HCT116 (cell line): ENCODE results near the gene LAMC2. TPM values are rescaled to one million over a fixed set of nuclear protein-coding genes. Genes with fewer than 3 reads are reported as not detected.

ENCODE experiments used
- ATAC-seq: fragments of 200-7000 bp; cut with Tn5 transposase; 2 replicates; pipeline ENCODE4 v1.9.1; 2020; ENCODE audit warnings: mild to moderate bottlenecking, moderate library complexity
- BruUV-seq: library from RNA; stranded (reverse); fragments of 400-500 nt; replicated peaks from 2 replicates; lab custom pipeline; 2021; lab: Mats Ljungman, UMichigan
- CTCF ChIA-PET: fragments of 300-600 bp; sonication (Branson Sonifier 250); formaldehyde crosslinking; loops from one replicate; lab custom pipeline; 2021; ENCODE audit warnings: antibody characterized with exemption; lab: Charles Lee
- POLR2A ChIA-PET: fragments of 300-600, 350-600 bp; sonication (Branson Sonifier 250); formaldehyde crosslinking; loops from one replicate; lab custom pipeline; 2021; ENCODE audit warnings: antibody characterized with exemption; lab: Charles Lee
- RAD21 ChIA-PET, 2 experiments: fragments of 300-600 bp; sonication (Branson Sonifier 250); formaldehyde crosslinking; loops; one replicate each; lab custom pipeline; 2023; ENCODE audit warnings: low total read pairs in 2 of 2; ENCODE audit not compliant: uncharacterized antibody in 2 of 2, unreplicated experiment in 2 of 2, low non-redundant PET in 1 of 2; lab: Charles Lee
- DNase-seq: peaks from one replicate; pipeline ENCODE4 v3.0.0-alpha.2; 2010; ENCODE audit warnings: low read depth, low spot score
- H2AFZ ChIP-seq: fragments of 200-600 bp; shearing (Covaris generic), sonication (generic); 2 replicates; pipeline ENCODE4 v1.6.1; 2017; ENCODE audit warnings: low read depth, mixed run types, mixed read lengths, antibody characterized with exemption, low read length; ENCODE audit not compliant: poor library complexity, severe bottlenecking
- H3K27ac ChIP-seq: 2 replicates; pipeline ENCODE4 v1.5.1; 2012; ENCODE audit warnings: low read depth, low read length
- H3K27me3 ChIP-seq: fragments of 200-600 bp; sonication (generic); 2 replicates; pipeline ENCODE4 v1.6.1; 2016; ENCODE audit warnings: mixed run types, low read length, mixed read lengths; ENCODE audit not compliant: insufficient read depth
- H3K36me3 ChIP-seq, 2 experiments: fragments of 200-500 bp in 1 of 2; fragments of 200-600 bp in 1 of 2; sonication (Bioruptor generic) in 1 of 2; sonication (generic) in 1 of 2; 2 replicates each; pipeline versions ENCODE4 v1.5.1 to v1.6.1; 2014 to 2016; ENCODE audit warnings: low read length in 2 of 2, inconsistent platforms in 1 of 2, mixed read lengths in 1 of 2, mixed run types in 1 of 2; ENCODE audit not compliant: insufficient read depth in 2 of 2, control insufficient read depth in 1 of 2
- H3K4me1 ChIP-seq, 2 experiments: fragments of 200-600 bp in 1 of 2; sonication (generic) in 1 of 2; 2 replicates each; pipeline versions ENCODE4 v1.5.1 to v1.6.1; 2012 to 2017; ENCODE audit warnings: low read length in 2 of 2, inconsistent platforms in 1 of 2, mild to moderate bottlenecking in 1 of 2, mixed read lengths in 1 of 2, mixed run types in 1 of 2, moderate library complexity in 1 of 2; ENCODE audit not compliant: insufficient read depth in 2 of 2, control insufficient read depth in 1 of 2
- H3K4me2 ChIP-seq: fragments of 200-600 bp; sonication (generic); 2 replicates; pipeline ENCODE4 v1.6.1; 2017; ENCODE audit warnings: mixed run types, low read length, mixed read lengths
- H3K4me3 ChIP-seq, 2 experiments: fragments of 200-600 bp in 1 of 2; sonication (generic) in 1 of 2; replicated peaks in 1 of 2; 2 replicates each; pipeline ENCODE4 v1.5.1; 2011 to 2016; ENCODE audit warnings: low read length in 2 of 2, control low read depth in 1 of 2, low read depth in 1 of 2, mild to moderate bottlenecking in 1 of 2, mixed read lengths in 1 of 2, mixed run types in 1 of 2
- H3K79me2 ChIP-seq: fragments of 200-600 bp; sonication (generic); 2 replicates; pipeline ENCODE4 v1.6.1; 2017; ENCODE audit warnings: mild to moderate bottlenecking, mixed run types, low read length, moderate library complexity, mixed read lengths; ENCODE audit not compliant: insufficient read depth
- H3K9ac ChIP-seq: fragments of 200-600 bp; sonication (generic); 2 replicates; pipeline ENCODE4 v1.6.1; 2016; ENCODE audit warnings: low read length, mixed read lengths
- H3K9me2 ChIP-seq: fragments of 200-600 bp; sonication (generic), shearing (Covaris generic); 2 replicates; pipeline ENCODE4 v1.6.1; 2017; ENCODE audit warnings: mixed run types, mild to moderate bottlenecking, moderate library complexity; ENCODE audit not compliant: insufficient read depth
- H3K9me3 ChIP-seq, 2 experiments: fragments of 200-500 bp in 1 of 2; fragments of 200-600 bp in 1 of 2; sonication (Bioruptor generic) in 1 of 2; sonication (generic) in 1 of 2; 2 replicates each; pipeline ENCODE4 v1.6.1; 2014 to 2017; ENCODE audit warnings: low read length in 2 of 2, mixed read lengths in 2 of 2, inconsistent platforms in 1 of 2, low read depth in 1 of 2, mild to moderate bottlenecking in 1 of 2, mixed run types in 1 of 2, moderate library complexity in 1 of 2; ENCODE audit not compliant: control insufficient read depth in 1 of 2, insufficient read depth in 1 of 2
- H4K20me1 ChIP-seq: fragments of 200-600 bp; sonication (generic), shearing (Covaris generic); 2 replicates; pipeline ENCODE4 v1.6.1; 2017; ENCODE audit warnings: mixed run types, mild to moderate bottlenecking, moderate library complexity; ENCODE audit not compliant: insufficient read depth
- ATF3 ChIP-seq: IDR thresholded peaks from 2 replicates; pipeline ENCODE4 v1.6.1; 2012
- CBX3 ChIP-seq: IDR thresholded peaks from 2 replicates; pipeline ENCODE4 v1.6.1; 2012; ENCODE audit warnings: low read depth
- CEBPB ChIP-seq: IDR thresholded peaks from 2 replicates; pipeline ENCODE4 v1.6.1; 2012; ENCODE audit warnings: low read depth
- CTCF ChIP-seq, 3 experiments: fragments of 200-600 bp in 1 of 3; sonication (generic) in 1 of 3; IDR thresholded peaks in 2 of 3; conservative IDR thresholded peaks in 1 of 3; 2 replicates each; pipeline ENCODE4 v1.5.1; 2012 to 2017; ENCODE audit warnings: low read depth in 2 of 3, low read length in 2 of 3, antibody characterized with exemption in 1 of 3, borderline replicate concordance in 1 of 3, control low read depth in 1 of 3, mild to moderate bottlenecking in 1 of 3, mixed read lengths in 1 of 3, mixed run types in 1 of 3, moderate library complexity in 1 of 3; ENCODE audit not compliant: insufficient read depth in 1 of 3
- EGR1 ChIP-seq: IDR thresholded peaks from 2 replicates; pipeline ENCODE4 v1.6.1; 2012; ENCODE audit warnings: low read depth
- ELF1 ChIP-seq: IDR thresholded peaks from 2 replicates; pipeline ENCODE4 v1.6.1; 2012; ENCODE audit warnings: low read depth, borderline replicate concordance
- EZH2 ChIP-seq: fragments of 200-600 bp; sonication (generic); IDR thresholded peaks from 2 replicates; pipeline ENCODE4 v1.6.1; 2017; ENCODE audit warnings: antibody characterized with exemption, mixed run types
- EZH2phosphoT487 ChIP-seq: fragments of 200-600 bp; IDR thresholded peaks from 2 replicates; pipeline ENCODE4 v1.6.1; 2018; ENCODE audit warnings: antibody characterized with exemption, borderline replicate concordance
- JUND ChIP-seq: IDR thresholded peaks from 2 replicates; pipeline ENCODE4 v1.6.1; 2012
- MAX ChIP-seq: IDR thresholded peaks from 2 replicates; pipeline ENCODE4 v1.6.1; 2012
- POLR2A ChIP-seq: IDR thresholded peaks from 2 replicates; pipeline ENCODE4 v1.7.0; 2011; ENCODE audit warnings: borderline replicate concordance; ENCODE audit not compliant: insufficient read depth, insufficient read length; ENCODE audit errors: extremely low read depth
- RAD21 ChIP-seq: IDR thresholded peaks from 2 replicates; pipeline ENCODE4 v1.6.1; 2012; ENCODE audit warnings: low read depth, mild to moderate bottlenecking
- REST ChIP-seq: IDR thresholded peaks from 2 replicates; pipeline ENCODE4 v1.6.1; 2012; ENCODE audit warnings: low read depth
- SIN3A ChIP-seq: IDR thresholded peaks from 2 replicates; pipeline ENCODE4 v1.6.1; 2012; ENCODE audit warnings: low read depth
- SP1 ChIP-seq: IDR thresholded peaks from 2 replicates; pipeline ENCODE4 v1.6.1; 2012; ENCODE audit warnings: low read depth
- SRF ChIP-seq: IDR thresholded peaks from 2 replicates; pipeline ENCODE4 v1.6.1; 2012; ENCODE audit warnings: low read depth
- TCF7L2 ChIP-seq: IDR thresholded peaks from 2 replicates; pipeline ENCODE4 v1.7.0; 2011; ENCODE audit warnings: borderline replicate concordance, inconsistent platforms; ENCODE audit not compliant: insufficient read depth, insufficient read length; ENCODE audit errors: extremely low read depth
- YY1 ChIP-seq: IDR thresholded peaks from 2 replicates; pipeline ENCODE4 v1.6.1; 2011; ENCODE audit warnings: low read length, low read depth, moderate library complexity, mild to moderate bottlenecking; ENCODE audit not compliant: insufficient replicate concordance; ENCODE audit errors: extremely low read depth
- ZBTB33 ChIP-seq: IDR thresholded peaks from 2 replicates; pipeline ENCODE4 v1.6.1; 2011; ENCODE audit warnings: mild to moderate bottlenecking, low read length, moderate library complexity; ENCODE audit not compliant: insufficient replicate concordance; ENCODE audit errors: extremely low read depth
- ZFX ChIP-seq: fragments of 450-650 bp; IDR thresholded peaks from 2 replicates; pipeline ENCODE4 v1.6.1; 2017
- ZNF274 ChIP-seq: fragments of 200-500 bp; sonication (Bioruptor generic); IDR thresholded peaks from 2 replicates; pipeline ENCODE4 v1.6.1; 2014; ENCODE audit warnings: mild to moderate bottlenecking, low read depth, low read length, inconsistent platforms
- intact Hi-C: fragments of 100-400 bp; cut with micrococcal nuclease; formaldehyde crosslinking; loops from 2 replicates; pipeline ENCODE4 v1.10.0; 2022
- total RNA-seq: library from RNA; stranded (reverse); gene quantifications from one replicate; pipeline ENCODE4 v1.2.1, GENCODE V29; 2021; ENCODE audit not compliant: unreplicated experiment

The LAMC2 gene
- total RNA-seq, 1 experiment from 2014 or later, result 22.2 TPM

- H3K4me1 ChIP-seq, result peaks cover 33 to 64% of the 10 kb centered on the region in 2 experiments
- TF ChIP-seq EZH2, result no peak
- no peak for TF ChIP-seq ZNF274
- no peak for TF ChIP-seq POLR2A
- peak; percentile 88 for TF ChIP-seq JUND
- no peak for TF ChIP-seq ZFX
- TF ChIP-seq TCF7L2, result no peak
- peak; percentile 76 for TF ChIP-seq YY1
- TF ChIP-seq EGR1, result peak; percentile 41; the same call in 1 of the 2 replicates
- peak; percentile 39; the same call in 1 of the 2 replicates for TF ChIP-seq CEBPB
- TF ChIP-seq REST, result no peak
- no peak for TF ChIP-seq EZH2phosphoT487
- TF ChIP-seq CBX3, result peak; percentile 98
- no peak for TF ChIP-seq ELF1
- peak; percentile 95 for TF ChIP-seq MAX
- no peak for TF ChIP-seq ATF3
- no peak for TF ChIP-seq SIN3A
- TF ChIP-seq SRF, result no peak
- TF ChIP-seq SP1, result peak; percentile 99
- peak; percentile 40 for TF ChIP-seq RAD21
- peak; percentile 58 for TF ChIP-seq ZBTB33
- TF ChIP-seq CTCF (IDR thresholded peaks at IDR 0.05 in 2 of 3, conservative IDR thresholded peaks at IDR 0.05 in 1 of 3; ENCODE audit: borderline replicate concordance in 1 of 3, insufficient read depth in 1 of 3, low read depth in 2 of 3, low read length in 2 of 3), result no peak
These were observed 26.1 kb upstream of the LAMC2 start for GRCh38 chr1:183159960-183160359.

More at GRCh38 chr1:183159960-183160359, 26.1 kb upstream of the LAMC2 start:
- 0 out of 4 replicates have a peak overlapping the region, but pooled peaks of 1 of the 2 experiments have one; percentile 7 for H3K4me3 ChIP-seq
- H3K9me3 ChIP-seq, result no peaks in the 10 kb centered on the region
- DNase-seq, result peak; percentile 95
- CTCF ChIA-PET, result interaction anchor here (0.7 kb wide), 1 partner anchor 197 kb away, joined by 3 read pairs; no protein-coding TSS in a partner anchor
- peak overlapping the region; percentile 12; the same call in 1 of the 2 replicates for H3K27ac ChIP-seq
- peak overlapping the region; percentile 43 for H3K9ac ChIP-seq
- no TSS peak for BruUV-seq
- ATAC-seq, result peak; percentile 90
- H3K4me2 ChIP-seq, result peak overlapping the region; percentile 56
- no peaks in the 10 kb centered on the region for H4K20me1 ChIP-seq
- no peaks in the 10 kb centered on the region for H3K9me2 ChIP-seq
- no peaks in the 10 kb centered on the region for H3K27me3 ChIP-seq
- no peaks in the 10 kb centered on the region for H3K36me3 ChIP-seq
- RAD21 ChIA-PET, result no interaction called here
- intact Hi-C loops, result no loop called here
- H3K79me2 ChIP-seq, result no peaks in the 10 kb centered on the region
- H2AFZ ChIP-seq, result peak overlapping the region; percentile 36
- POLR2A ChIA-PET, result no interaction called here
